Activated CD8-positive, alpha-beta memory T cell treated with anti-CD3 and anti-CD28 coated beads for 1 hour (primary cell): ENCODE measurements around the gene UBR3.

Experiments used
- DNase-seq, 2 donors: peaks; one replicate each; pipeline ENCODE4 v3.0.0-alpha.2; 2020; ENCODE audit warnings: low read depth in 1 of 2; ENCODE audit errors: extremely low read depth in 1 of 2

UBR3 gene

GRCh38 chr2:170044751-170045478 is 217.7 kb downstream of the UBR3 start:
- DNase-seq: no peak

- DNase-seq: no peak
Observed at GRCh38 chr2:170047331-170048065, 220.2 kb downstream of the UBR3 start.

GRCh38 chr2:170052151-170052550 is 224.9 kb downstream of the UBR3 start:
- no peak for DNase-seq

- DNase-seq: no peak
Observed at GRCh38 chr2:170054997-170055396, 227.7 kb downstream of the UBR3 start.

- DNase-seq: no peak
Observed at GRCh38 chr2:170056900-170057299, 229.6 kb downstream of the UBR3 start.

- DNase-seq: no peak
Observed at GRCh38 chr2:170063456-170064235, 236.4 kb downstream of the UBR3 start.

GRCh38 chr2:170070778-170071177 is 243.5 kb downstream of the UBR3 start:
- DNase-seq: no peak

- DNase-seq: no peak
Observed at GRCh38 chr2:170073288-170073687, 246.0 kb downstream of the UBR3 start.

- no peak for DNase-seq
Observed at GRCh38 chr2:170076189-170076588, 248.9 kb downstream of the UBR3 start.

- DNase-seq: no peak
Observed at GRCh38 chr2:170077830-170078569, 250.7 kb downstream of the UBR3 start.

- DNase-seq: no peak
Observed at GRCh38 chr2:170084820-170085491, 257.7 kb downstream of the UBR3 start.

GRCh38 chr2:170086117-170086688 is 258.9 kb downstream of the UBR3 start:
- no peak for DNase-seq

GRCh38 chr2:170086751-170087412 is 259.6 kb downstream of the UBR3 start:
- no peak for DNase-seq

GRCh38 chr2:170087413-170087793 is 260.1 kb downstream of the UBR3 start:
- DNase-seq: no peak

GRCh38 chr2:170088776-170089175 is 261.5 kb downstream of the UBR3 start:
- DNase-seq: no peak

- DNase-seq: no peak
Observed at GRCh38 chr2:170090229-170090628, 263.0 kb downstream of the UBR3 start.

GRCh38 chr2:170091436-170091835 is 264.2 kb downstream of the UBR3 start:
- no peak for DNase-seq

GRCh38 chr2:170092436-170093060 is 265.3 kb downstream of the UBR3 start:
- no peak for DNase-seq

GRCh38 chr2:170095380-170095779 is 268.1 kb downstream of the UBR3 start:
- DNase-seq: no peak
